WTC11 (cell line): ENCODE data around the gene CXCR3.

Experiments used
- CREM ChIP-seq: sonication (generic); formaldehyde crosslinking; IDR thresholded peaks from 2 replicates; pipeline ENCODE4 v1.8.1; 2022; ENCODE audit warnings: mild to moderate bottlenecking, missing genetic modification reagents, moderate library complexity
- CTCF ChIP-seq: fragments of 200-600 bp; IDR thresholded peaks from 2 replicates; pipeline ENCODE4 v1.8.0; 2022; ENCODE audit warnings: antibody characterized with exemption
- E2F1 ChIP-seq: sonication (generic); formaldehyde crosslinking; IDR thresholded peaks from 2 replicates; pipeline ENCODE4 v1.8.0; 2022; ENCODE audit warnings: mild to moderate bottlenecking, missing genetic modification reagents
- MAX ChIP-seq: sonication (generic); formaldehyde crosslinking; IDR thresholded peaks from 2 replicates; pipeline ENCODE4 v1.8.0; 2022; ENCODE audit warnings: mild to moderate bottlenecking, missing genetic modification reagents
- MYBL2 ChIP-seq: sonication (generic); formaldehyde crosslinking; IDR thresholded peaks from 2 replicates; pipeline ENCODE4 v1.8.1; 2023; ENCODE audit warnings: mild to moderate bottlenecking, moderate library complexity, missing genetic modification reagents
- NR3C1 ChIP-seq: sonication (generic); formaldehyde crosslinking; conservative IDR thresholded peaks from 2 replicates; pipeline ENCODE4 v1.8.1; 2023; ENCODE audit warnings: low read depth, mild to moderate bottlenecking, missing genetic modification reagents
- SMAD4 ChIP-seq: sonication (generic); formaldehyde crosslinking; IDR thresholded peaks from 2 replicates; pipeline ENCODE4 v1.8.0; 2022; ENCODE audit warnings: mild to moderate bottlenecking, missing genetic modification reagents
- TEAD4 ChIP-seq: sonication (generic); formaldehyde crosslinking; IDR thresholded peaks from 2 replicates; pipeline ENCODE4 v1.8.0; 2022; ENCODE audit warnings: mild to moderate bottlenecking, missing genetic modification reagents
- ZNF121 ChIP-seq: sonication (generic); formaldehyde crosslinking; IDR thresholded peaks from 2 replicates; pipeline ENCODE4 v1.8.0; 2023; ENCODE audit warnings: missing genetic modification reagents
- ZNF425 ChIP-seq: fragments of 250-450 bp; sonication (Bioruptor Pico); conservative IDR thresholded peaks from 2 replicates; pipeline ENCODE4 v1.9.0; 2021; ENCODE audit warnings: mild to moderate bottlenecking
- TF ChIP-seq, protein P1 (sequence below): sonication (generic); formaldehyde crosslinking; IDR thresholded peaks from 2 replicates; pipeline ENCODE4 v1.8.1; 2022; ENCODE audit warnings: low read depth, mild to moderate bottlenecking, moderate library complexity, missing genetic modification reagents, borderline replicate concordance
- TF ChIP-seq, protein P2 (sequence below): sonication (generic); formaldehyde crosslinking; IDR thresholded peaks from 2 replicates; pipeline ENCODE4 v1.8.1; 2022; ENCODE audit warnings: low read depth, missing genetic modification reagents, borderline replicate concordance
- TF ChIP-seq, protein P3 (sequence below): sonication (generic); formaldehyde crosslinking; IDR thresholded peaks from 2 replicates; pipeline ENCODE4 v1.8.1; 2023; ENCODE audit warnings: mild to moderate bottlenecking, missing genetic modification reagents, moderate library complexity

GRCh38 chrX:71578253-71579135 is 39.8 kb downstream of the CXCR3 start, which contains the start of gene GCNA:
- TF ChIP-seq CTCF (no peak), CREM (no peak), MYBL2 (CRISPR knock-in tag) (no peak), MAX (CRISPR knock-in tag) (no peak), TEAD4 (no peak), E2F1 (CRISPR knock-in tag) (no peak), SMAD4 (CRISPR knock-in tag) (no peak), ZNF425 (CRISPR knock-in tag) (no peak), ZNF121 (CRISPR knock-in tag) (no peak), NR3C1 (no peak)
- TF ChIP-seq, protein P1, sequence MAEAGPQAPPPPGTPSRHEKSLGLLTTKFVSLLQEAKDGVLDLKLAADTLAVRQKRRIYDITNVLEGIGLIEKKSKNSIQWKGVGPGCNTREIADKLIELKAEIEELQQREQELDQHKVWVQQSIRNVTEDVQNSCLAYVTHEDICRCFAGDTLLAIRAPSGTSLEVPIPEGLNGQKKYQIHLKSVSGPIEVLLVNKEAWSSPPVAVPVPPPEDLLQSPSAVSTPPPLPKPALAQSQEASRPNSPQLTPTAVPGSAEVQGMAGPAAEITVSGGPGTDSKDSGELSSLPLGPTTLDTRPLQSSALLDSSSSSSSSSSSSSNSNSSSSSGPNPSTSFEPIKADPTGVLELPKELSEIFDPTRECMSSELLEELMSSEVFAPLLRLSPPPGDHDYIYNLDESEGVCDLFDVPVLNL (CRISPR knock-in tag): no peak
- TF ChIP-seq, protein P2, sequence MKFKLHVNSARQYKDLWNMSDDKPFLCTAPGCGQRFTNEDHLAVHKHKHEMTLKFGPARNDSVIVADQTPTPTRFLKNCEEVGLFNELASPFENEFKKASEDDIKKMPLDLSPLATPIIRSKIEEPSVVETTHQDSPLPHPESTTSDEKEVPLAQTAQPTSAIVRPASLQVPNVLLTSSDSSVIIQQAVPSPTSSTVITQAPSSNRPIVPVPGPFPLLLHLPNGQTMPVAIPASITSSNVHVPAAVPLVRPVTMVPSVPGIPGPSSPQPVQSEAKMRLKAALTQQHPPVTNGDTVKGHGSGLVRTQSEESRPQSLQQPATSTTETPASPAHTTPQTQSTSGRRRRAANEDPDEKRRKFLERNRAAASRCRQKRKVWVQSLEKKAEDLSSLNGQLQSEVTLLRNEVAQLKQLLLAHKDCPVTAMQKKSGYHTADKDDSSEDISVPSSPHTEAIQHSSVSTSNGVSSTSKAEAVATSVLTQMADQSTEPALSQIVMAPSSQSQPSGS (CRISPR knock-in tag): no peak
- TF ChIP-seq, protein P3, sequence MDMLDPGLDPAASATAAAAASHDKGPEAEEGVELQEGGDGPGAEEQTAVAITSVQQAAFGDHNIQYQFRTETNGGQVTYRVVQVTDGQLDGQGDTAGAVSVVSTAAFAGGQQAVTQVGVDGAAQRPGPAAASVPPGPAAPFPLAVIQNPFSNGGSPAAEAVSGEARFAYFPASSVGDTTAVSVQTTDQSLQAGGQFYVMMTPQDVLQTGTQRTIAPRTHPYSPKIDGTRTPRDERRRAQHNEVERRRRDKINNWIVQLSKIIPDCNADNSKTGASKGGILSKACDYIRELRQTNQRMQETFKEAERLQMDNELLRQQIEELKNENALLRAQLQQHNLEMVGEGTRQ (CRISPR knock-in tag): no peak
